ENCODE measurements around the gene MGLL. TPM values are rescaled to one million over a fixed set of nuclear protein-coding genes. Genes with fewer than 3 reads are reported as not detected.

MGLL gene
- total and polyA plus RNA-seq, 2 donors (not counting 1 experiment from before 2014, with no cell fraction given) = 1.7 to 6.9 TPM

DNA sequence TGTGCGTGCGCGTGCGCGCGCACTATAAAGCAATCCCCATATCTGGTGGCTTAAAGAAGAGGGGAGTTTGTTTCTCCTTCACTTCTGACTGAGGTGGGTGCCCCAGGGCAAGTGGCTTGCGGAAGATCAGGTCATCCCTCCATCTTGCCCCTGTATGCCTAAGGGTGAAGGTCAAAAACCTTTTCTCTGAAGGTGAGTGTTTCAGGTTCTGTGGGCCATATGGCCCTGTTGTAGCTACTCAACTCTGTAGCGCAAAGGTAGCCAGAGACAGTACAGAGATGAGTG, 144.1 kb downstream of the MGLL start:
- no peaks in the 10 kb centered on the region for H3K27me3 Mint-ChIP-seq
- Histone ChIP-seq H3K27ac (ENCODE audit: low read length in 2 of 2) (no peak overlapping the region), H2AFZ (ENCODE audit: insufficient read depth, low read depth, low read length, poor library complexity, severe bottlenecking) (no peak overlapping the region), H3K4me1 (ENCODE audit: control insufficient read depth in 2 of 2, insufficient read depth in 2 of 2, low read length in 2 of 2) (peaks cover 14 to 25% of the 10 kb centered on the region in 2 donors), H3K9ac (ENCODE audit: low read length) (no peak overlapping the region), H3K79me2 (ENCODE audit: control insufficient read depth, insufficient read depth, low read length) (peaks cover 10% of the 10 kb centered on the region), H4K20me1 (ENCODE audit: control insufficient read depth, insufficient read depth, low read length, poor library complexity, severe bottlenecking) (peaks cover 32% of the 10 kb centered on the region), H3K36me3 (replicated peaks in 1 of 2; ENCODE audit: control extremely low read depth in 1 of 2, control insufficient read depth in 1 of 2, extremely low read depth in 1 of 2, insufficient read depth in 2 of 2, low read length in 1 of 2) (peaks cover 0 to 38% of the 10 kb centered on the region in 2 experiments), H3K4me3 (ENCODE audit: control extremely low read depth in 1 of 5, extremely low read depth in 1 of 5, insufficient read depth in 1 of 5, low read depth in 2 of 5, low read length in 4 of 5) (no peak overlapping the region), H3K27me3 (replicated peaks in 1 of 4; ENCODE audit: control extremely low read depth in 1 of 4, control insufficient read depth in 3 of 4, insufficient read depth in 4 of 4, low read length in 3 of 4) (no peaks in the 10 kb centered on the region), H3K4me2 (replicated peaks; ENCODE audit: low read depth, low read length, poor library complexity, severe bottlenecking) (no peak overlapping the region), H3K9me3 (ENCODE audit: control extremely low read depth in 1 of 3, control insufficient read depth in 2 of 3, insufficient read depth in 1 of 3, low read length in 2 of 3) (peaks cover 0 to 13% (median 5%) of the 10 kb centered on the region in 3 donors)
- intact Hi-C loops (cut with micrococcal nuclease) = no loop called here
- no peak for DNase-seq
- no peak overlapping the region for H3K27ac Mint-ChIP-seq
- ATAC-seq (ENCODE audit: low read depth) = no peak
- H3K4me1 Mint-ChIP-seq = peaks cover 35% of the 10 kb centered on the region
- H3K9me3 Mint-ChIP-seq (ENCODE audit: insufficient read depth) = no peaks in the 10 kb centered on the region
- ChIA-PET CTCF (interaction anchor here (1.0 kb wide), 1 partner anchor 16 kb away, joined by 3 read pairs; no protein-coding TSS in a partner anchor), POLR2A (interaction anchor here (1.8 kb wide), 1 partner anchor 19 kb away, joined by 10 read pairs; no protein-coding TSS in a partner anchor)
- TF ChIP-seq, protein P1, sequence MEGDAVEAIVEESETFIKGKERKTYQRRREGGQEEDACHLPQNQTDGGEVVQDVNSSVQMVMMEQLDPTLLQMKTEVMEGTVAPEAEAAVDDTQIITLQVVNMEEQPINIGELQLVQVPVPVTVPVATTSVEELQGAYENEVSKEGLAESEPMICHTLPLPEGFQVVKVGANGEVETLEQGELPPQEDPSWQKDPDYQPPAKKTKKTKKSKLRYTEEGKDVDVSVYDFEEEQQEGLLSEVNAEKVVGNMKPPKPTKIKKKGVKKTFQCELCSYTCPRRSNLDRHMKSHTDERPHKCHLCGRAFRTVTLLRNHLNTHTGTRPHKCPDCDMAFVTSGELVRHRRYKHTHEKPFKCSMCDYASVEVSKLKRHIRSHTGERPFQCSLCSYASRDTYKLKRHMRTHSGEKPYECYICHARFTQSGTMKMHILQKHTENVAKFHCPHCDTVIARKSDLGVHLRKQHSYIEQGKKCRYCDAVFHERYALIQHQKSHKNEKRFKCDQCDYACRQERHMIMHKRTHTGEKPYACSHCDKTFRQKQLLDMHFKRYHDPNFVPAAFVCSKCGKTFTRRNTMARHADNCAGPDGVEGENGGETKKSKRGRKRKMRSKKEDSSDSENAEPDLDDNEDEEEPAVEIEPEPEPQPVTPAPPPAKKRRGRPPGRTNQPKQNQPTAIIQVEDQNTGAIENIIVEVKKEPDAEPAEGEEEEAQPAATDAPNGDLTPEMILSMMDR (IDR thresholded peaks at IDR 0.05) = no peak
- no peak for TF ChIP-seq EZH2 (IDR thresholded peaks at IDR 0.05; ENCODE audit: borderline replicate concordance, insufficient read depth, low read depth, low read length, poor library complexity, severe bottlenecking)
- WGBS (ENCODE audit: insufficient coverage) = 100% methylated on average over 5 of the region's 8 CpGs
- H3K4me3 Mint-ChIP-seq = no peak overlapping the region

DNA sequence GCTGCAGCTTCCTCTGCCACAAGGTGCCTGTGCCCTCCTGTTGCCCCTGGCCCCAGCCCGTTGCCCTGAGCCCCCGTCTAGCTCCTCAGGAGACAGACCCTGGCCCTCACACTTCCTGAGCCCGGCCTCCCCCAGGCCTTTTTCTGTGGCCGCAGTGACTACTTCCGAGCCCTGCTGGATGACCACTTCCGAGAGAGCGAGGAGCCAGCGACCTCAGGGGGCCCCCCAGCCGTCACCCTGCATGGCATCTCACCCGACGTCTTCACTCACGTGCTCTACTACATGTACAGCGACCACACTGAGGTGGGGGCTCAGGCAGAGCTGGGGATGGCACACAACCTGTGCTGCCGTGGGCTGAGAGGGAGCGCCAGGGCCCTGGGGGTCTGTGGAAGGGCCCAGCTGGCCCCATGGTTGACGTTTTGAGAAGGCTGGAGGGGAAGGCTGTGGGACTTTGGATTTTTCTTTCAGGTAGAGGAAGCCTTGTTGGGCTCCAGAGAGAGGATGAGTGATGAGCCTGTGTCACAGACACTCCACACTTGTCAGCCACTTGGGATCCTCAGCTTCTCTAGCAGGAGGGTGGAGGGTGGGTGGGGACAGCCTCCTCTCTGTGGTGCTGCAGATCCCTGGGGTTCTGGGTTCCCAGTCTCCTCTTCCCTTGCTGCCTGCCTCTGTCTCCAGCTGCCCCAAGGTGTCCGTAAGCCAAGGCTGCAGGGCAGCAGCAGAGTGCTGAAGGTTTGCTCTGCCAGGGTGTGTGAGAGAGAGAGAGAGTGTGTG, 144.6 kb downstream of the MGLL start:
- Histone ChIP-seq H3K36me3 (replicated peaks in 1 of 2; ENCODE audit: control extremely low read depth in 1 of 2, control insufficient read depth in 1 of 2, extremely low read depth in 1 of 2, insufficient read depth in 2 of 2, low read length in 1 of 2) (peaks cover 0 to 38% of the 10 kb centered on the region in 2 experiments), H2AFZ (ENCODE audit: insufficient read depth, low read depth, low read length, poor library complexity, severe bottlenecking) (no peak overlapping the region), H3K4me3 (ENCODE audit: control extremely low read depth in 1 of 5, extremely low read depth in 1 of 5, insufficient read depth in 1 of 5, low read depth in 2 of 5, low read length in 4 of 5) (no peak overlapping the region), H3K9me3 (ENCODE audit: control extremely low read depth in 1 of 3, control insufficient read depth in 2 of 3, insufficient read depth in 1 of 3, low read length in 2 of 3) (peaks cover 0 to 11% (median 5%) of the 10 kb centered on the region in 3 donors), H3K4me2 (replicated peaks; ENCODE audit: low read depth, low read length, poor library complexity, severe bottlenecking) (no peak overlapping the region), H3K4me1 (ENCODE audit: control insufficient read depth in 2 of 2, insufficient read depth in 2 of 2, low read length in 2 of 2) (peaks cover 14 to 26% of the 10 kb centered on the region in 2 donors), H3K79me2 (ENCODE audit: control insufficient read depth, insufficient read depth, low read length) (peaks cover 14% of the 10 kb centered on the region), H3K27me3 (replicated peaks in 1 of 4; ENCODE audit: control extremely low read depth in 1 of 4, control insufficient read depth in 3 of 4, insufficient read depth in 4 of 4, low read length in 3 of 4) (no peaks in the 10 kb centered on the region), H4K20me1 (ENCODE audit: control insufficient read depth, insufficient read depth, low read length, poor library complexity, severe bottlenecking) (peaks cover 34% of the 10 kb centered on the region), H3K9ac (ENCODE audit: low read length) (no peak overlapping the region), H3K27ac (ENCODE audit: low read length in 2 of 2) (no peak overlapping the region)
- Mint-ChIP-seq H3K4me1 (peaks cover 35% of the 10 kb centered on the region), H3K27me3 (no peaks in the 10 kb centered on the region), H3K9me3 (ENCODE audit: insufficient read depth) (no peaks in the 10 kb centered on the region), H3K4me3 (no peak overlapping the region), H3K27ac (no peak overlapping the region)
- TF ChIP-seq, protein P1 (IDR thresholded peaks at IDR 0.05) = no peak
- TF ChIP-seq EZH2 (IDR thresholded peaks at IDR 0.05; ENCODE audit: borderline replicate concordance, insufficient read depth, low read depth, low read length, poor library complexity, severe bottlenecking) = no peak
- CTCF ChIA-PET = interaction anchor here (1.0 kb wide), 1 partner anchor 17 kb away, joined by 3 read pairs; no protein-coding TSS in a partner anchor
- WGBS (ENCODE audit: insufficient coverage) = 97% methylated on average over 17 of the region's 17 CpGs
- DNase-seq = no peak
- intact Hi-C loops (cut with micrococcal nuclease) = no loop called here
- ATAC-seq (ENCODE audit: low read depth) = no peak
- POLR2A ChIA-PET = interaction anchor here (0.6 to 1.8 kb wide), 2 partner anchors 19 to 433 kb away, joined by 3 to 10 read pairs; no protein-coding TSS in a partner anchor
